Hindlimb muscle (tissue), 1 donor: Measurements from ENCODE around the gene FAM169A. TPM values are rescaled to one million over a fixed set of nuclear protein-coding genes. Genes with fewer than 3 reads are reported as not detected.
"Not testable (repeated sequence)": the region's sequence is repeated elsewhere in the genome, so short reads cannot be mapped to it uniquely, and the experiment has no call there.

ENCODE experiments used
- DNase-seq: peaks from one replicate; pipeline ENCODE4 v3.0.0-alpha.2; 2013
- polyA plus RNA-seq: library from polyadenylated mRNA; unstranded; fragments of 120-200 nt; gene quantifications from one replicate; pipeline ENCODE4 v1.2.1, GENCODE V29; 2013; ENCODE audit not compliant: insufficient read length

Gene FAM169A
- polyA plus RNA-seq, 1 donor: 0.44 TPM

- DNase-seq: not testable (repeated sequence)
Observed at GRCh38 chr5:74791669-74792068, 74.5 kb downstream of the FAM169A start.

- no peak for DNase-seq
Observed at GRCh38 chr5:74787424-74787823, 78.8 kb downstream of the FAM169A start.

- DNase-seq: no peak
Observed at GRCh38 chr5:74786851-74787250, 79.3 kb downstream of the FAM169A start.

GRCh38 chr5:74778609-74779008 is 87.6 kb downstream of the FAM169A start:
- no peak for DNase-seq

- no peak for DNase-seq
Observed at GRCh38 chr5:74772359-74772758, 93.8 kb downstream of the FAM169A start.

- peak; percentile 6 for DNase-seq
Observed at GRCh38 chr5:74767579-74767913, 98.6 kb downstream of the FAM169A start.

GRCh38 chr5:74766849-74767578 is 99.2 kb downstream of the FAM169A start, which contains the start of the genes GFM2 and NSA2:
GFM2 (minus strand) TSS chr5:74767117; CDS start chr5:74763742, 3,375 bp downstream.
NSA2 (plus strand) TSS chr5:74767249; CDS start chr5:74767361, 112 bp downstream.
- peak; percentile 92 for DNase-seq

GRCh38 chr5:74766418-74766848 is 99.8 kb downstream of the FAM169A start:
- DNase-seq: no peak

- DNase-seq: no peak
Observed at GRCh38 chr5:74765929-74766328, 100.3 kb downstream of the FAM169A start.

GRCh38 chr5:74765201-74765600 is 101.0 kb downstream of the FAM169A start:
- no peak for DNase-seq

- DNase-seq: no peak
Observed at GRCh38 chr5:74763504-74763903, 102.7 kb downstream of the FAM169A start.

GRCh38 chr5:74762599-74762998 is 103.6 kb downstream of the FAM169A start:
- DNase-seq: no peak

- DNase-seq: no peak
Observed at GRCh38 chr5:74761241-74761640, 104.9 kb downstream of the FAM169A start.

GRCh38 chr5:74748742-74749141 is 117.4 kb downstream of the FAM169A start:
- DNase-seq: not testable (repeated sequence)

- no peak for DNase-seq
Observed at GRCh38 chr5:74738406-74738805, 127.8 kb downstream of the FAM169A start.

- no peak for DNase-seq
Observed at GRCh38 chr5:74736759-74737158, 129.4 kb downstream of the FAM169A start.

Other genes starting within 250 kb of the FAM169A start
- gene ENC1, start 225.7 kb downstream of the FAM169A start, polyA plus RNA-seq: 26.0 TPM
- gene HEXB, start 181.2 kb downstream of the FAM169A start, polyA plus RNA-seq: 25.7 TPM
- 26.5 TPM for gene GFM2, start 99.3 kb downstream of the FAM169A start, polyA plus RNA-seq
- gene NSA2, start 99.1 kb downstream of the FAM169A start, polyA plus RNA-seq: 236 TPM
- 0.09 TPM for gene GCNT4, start 186.2 kb upstream of the FAM169A start, polyA plus RNA-seq